CD4-positive, alpha-beta T cell treated with Interleukin-6 at 100 ng/mL for 8 hours (primary cell): ENCODE data around the gene UFSP1.

Experiments
- DNase-seq: peaks from one replicate; pipeline ENCODE4 v3.0.0-alpha.2; 2020; ENCODE audit warnings: mixed read lengths, low spot score

UFSP1 gene

GRCh38 chr7:100895956-100896731, 6.6 kb upstream of the UFSP1 start:
- no peak for DNase-seq

GRCh38 chr7:100895701-100895955, 6.1 kb upstream of the UFSP1 start, which contains the start of gene ACHE:
Gene ACHE (minus strand): TSS chr7:100895888. CDS start chr7:100894232, 1,656 bp downstream.
- no peak for DNase-seq

GRCh38 chr7:100894860-100895700, 5.6 kb upstream of the UFSP1 start:
- DNase-seq, result peak; percentile 26

DNA sequence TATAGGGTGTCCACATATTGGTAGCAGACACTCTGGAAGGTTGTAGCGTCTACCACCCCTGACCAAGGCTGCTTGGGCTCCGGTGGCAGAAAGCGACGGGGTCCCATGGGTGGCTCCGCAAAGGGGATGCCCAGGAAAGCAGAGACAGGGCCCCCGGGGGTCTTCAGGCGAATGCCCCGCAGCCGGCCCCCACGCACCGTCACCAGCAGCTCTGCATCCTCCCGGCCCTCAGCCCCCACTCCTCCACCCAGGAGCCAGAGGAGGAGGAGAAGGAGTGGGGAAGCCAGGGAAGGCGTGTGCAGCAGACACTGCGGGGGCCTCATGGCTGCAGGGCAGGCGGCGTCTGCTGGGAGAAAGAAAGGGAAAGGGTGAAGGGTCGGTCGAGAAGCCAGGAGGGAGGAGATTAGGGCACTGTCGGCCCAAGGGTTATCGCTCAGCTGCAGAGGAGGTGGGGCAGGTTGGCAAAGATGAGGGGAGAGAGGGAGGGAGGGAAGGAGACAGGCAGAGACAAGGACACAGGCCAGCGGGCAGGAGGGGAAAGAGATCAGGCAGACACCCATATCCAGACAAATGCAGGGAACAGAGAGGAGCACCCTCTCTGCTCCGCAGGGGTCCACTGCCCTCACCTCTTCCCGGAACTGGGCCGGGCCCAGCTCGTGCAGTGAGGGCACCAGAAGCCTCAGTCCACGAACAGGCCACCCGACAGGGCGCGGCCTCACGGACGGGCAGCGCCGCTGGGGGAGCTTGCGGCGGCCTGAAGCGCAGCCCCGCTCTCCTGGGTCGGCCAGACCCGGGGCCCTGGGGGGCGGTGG, 4.6 kb upstream of the UFSP1 start:
- no peak for DNase-seq

DNA sequence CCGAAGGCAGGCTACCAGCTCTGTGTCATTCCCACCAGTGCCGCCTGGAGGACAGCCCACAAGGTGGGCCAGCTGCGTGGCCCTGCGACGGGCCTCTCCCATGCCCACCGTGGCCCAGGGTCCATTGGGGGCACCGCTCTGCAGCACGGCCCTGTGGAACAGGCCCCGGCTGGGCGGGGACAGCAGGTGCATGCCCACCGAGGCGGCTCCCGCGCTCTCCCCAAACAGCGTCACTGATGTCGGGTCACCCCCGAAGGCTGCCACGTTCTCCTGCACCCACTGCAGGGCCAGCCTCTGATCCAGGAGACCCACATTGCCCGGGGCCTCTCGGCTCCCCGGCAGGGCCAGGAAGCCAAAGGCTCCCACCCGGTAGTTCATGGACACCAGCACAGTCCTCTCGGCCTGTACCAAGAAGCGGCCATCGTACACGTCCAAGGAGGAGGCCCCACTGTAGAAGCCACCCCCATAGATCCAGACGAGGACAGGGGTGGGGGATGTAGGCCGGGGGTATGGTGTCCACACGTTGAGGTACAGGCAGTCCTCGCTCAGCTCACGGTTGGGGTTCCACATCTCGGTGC, 3.9 kb upstream of the UFSP1 start:
- no peak for DNase-seq

DNA sequence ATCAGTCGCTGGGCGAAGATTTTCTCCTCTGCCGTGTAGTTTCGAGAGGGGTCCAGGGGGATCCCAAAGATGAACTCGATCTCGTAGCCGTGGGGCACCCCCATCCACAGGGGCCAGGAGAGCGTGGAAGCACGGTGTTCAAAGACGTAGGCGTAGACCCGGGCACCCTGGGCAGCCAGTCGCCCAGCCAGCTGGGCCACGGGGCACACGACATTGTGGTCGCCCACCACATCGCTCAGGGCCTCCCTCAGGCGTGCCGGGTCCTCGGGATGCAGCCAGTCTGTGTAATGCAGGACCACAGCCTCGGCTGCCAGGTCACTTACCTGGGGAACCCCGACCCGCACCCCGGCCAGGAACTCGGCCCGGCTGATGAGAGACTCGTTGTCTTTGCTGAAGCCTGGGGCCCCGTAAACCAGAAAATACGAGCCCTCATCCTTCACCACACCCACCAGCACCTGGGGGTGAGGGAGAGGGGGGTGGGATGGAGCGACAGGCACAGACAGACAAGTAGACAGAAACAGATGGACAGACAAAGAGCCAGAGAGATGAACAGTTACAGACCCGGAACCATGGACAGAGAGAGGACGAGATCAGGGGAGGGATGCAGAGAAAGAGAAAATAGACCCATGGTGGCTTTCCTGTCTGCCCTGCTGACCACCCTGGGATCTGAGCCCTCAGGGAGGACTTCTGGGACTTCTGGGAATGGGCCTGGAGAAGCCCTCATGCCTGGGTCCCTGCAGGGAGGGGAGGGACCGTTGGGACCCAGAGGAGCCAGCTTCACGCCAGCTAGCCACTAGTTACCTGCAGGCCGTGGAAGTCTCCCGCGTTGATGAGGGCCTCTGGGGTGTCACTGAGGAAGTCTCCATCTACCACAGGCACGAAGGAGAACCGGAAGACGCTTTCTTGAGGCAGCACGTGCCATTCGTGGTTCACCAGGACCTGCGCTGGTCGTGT, 3.1 kb upstream of the UFSP1 start:
- no peak for DNase-seq

DNA sequence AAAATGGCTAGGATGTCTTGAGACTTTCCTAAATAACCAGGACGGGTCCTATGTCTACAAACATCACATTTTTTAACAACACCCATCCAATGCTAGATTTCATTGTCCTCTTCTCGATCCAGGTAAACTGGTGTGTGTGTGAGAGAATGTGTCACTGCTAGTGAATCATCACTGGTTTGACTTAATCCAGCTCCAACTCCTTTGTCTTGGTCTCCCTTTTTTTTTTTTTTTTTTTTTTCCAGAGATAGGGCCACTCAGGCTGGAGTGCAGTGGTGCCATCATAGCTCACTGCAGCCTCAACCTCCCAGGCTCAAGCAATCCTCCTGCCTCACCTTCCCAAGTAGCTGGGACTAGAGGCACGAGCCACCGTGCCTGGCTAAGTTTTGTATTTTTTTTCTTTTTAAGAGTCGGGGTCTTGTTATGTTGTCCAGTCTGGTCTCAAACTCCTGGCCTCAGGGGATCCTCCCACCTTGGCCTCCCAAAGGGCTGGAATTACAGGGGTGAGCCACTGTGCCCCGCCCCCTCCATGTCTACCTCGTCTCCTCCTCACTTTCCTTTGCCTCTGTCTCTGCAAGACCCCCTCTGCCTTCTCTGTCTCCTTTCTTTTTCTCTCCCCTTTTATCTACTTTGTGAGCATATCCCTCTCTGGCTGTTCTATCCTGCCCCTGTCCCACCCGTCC, 2.2 kb upstream of the UFSP1 start:
- no peak for DNase-seq

DNA sequence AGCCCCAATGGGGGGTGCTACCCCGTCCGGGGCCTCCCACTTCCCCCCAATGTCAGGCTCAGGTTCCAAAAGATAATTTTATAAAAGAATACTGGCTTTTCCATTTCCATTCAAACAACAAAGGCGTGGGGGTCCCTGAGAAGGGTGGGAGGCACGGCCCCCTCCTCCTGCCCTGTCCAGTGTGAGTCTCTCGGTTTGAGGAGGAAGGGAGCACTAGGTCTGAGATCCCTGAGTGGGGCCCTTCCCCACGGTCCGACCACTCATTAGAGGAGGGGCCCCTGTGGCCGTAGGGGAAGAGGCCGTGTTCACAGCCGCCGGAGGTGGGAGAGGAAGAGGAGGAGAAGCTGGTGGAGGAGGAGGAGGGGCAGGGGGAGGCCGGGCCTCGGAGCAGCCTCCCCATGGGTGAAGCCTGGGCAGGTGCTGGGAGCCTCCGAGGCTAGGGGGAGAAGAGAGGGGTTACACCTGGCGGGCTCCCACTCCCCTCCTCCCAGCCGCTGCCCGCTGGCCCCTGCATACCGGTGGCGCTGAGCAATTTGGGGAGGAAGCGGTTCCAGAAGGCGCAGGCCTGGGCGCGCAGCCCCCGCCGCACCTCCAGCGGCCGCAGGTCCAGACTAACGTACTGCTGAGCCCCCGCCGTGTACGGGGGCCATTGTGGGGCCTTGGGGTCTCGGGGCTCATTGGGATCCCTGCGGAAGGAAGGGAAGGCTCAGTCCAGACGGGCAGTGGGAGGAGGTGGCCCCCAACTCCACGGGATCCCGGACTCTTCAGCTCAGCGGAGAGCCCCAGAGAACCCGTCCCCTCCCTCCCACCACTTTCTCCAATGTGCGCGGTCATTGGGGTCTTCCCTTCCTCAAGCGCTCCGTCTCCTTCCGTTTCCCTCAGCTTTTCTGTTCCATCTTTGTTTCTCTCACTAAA, 1.4 kb upstream of the UFSP1 start:
- no peak for DNase-seq

DNA sequence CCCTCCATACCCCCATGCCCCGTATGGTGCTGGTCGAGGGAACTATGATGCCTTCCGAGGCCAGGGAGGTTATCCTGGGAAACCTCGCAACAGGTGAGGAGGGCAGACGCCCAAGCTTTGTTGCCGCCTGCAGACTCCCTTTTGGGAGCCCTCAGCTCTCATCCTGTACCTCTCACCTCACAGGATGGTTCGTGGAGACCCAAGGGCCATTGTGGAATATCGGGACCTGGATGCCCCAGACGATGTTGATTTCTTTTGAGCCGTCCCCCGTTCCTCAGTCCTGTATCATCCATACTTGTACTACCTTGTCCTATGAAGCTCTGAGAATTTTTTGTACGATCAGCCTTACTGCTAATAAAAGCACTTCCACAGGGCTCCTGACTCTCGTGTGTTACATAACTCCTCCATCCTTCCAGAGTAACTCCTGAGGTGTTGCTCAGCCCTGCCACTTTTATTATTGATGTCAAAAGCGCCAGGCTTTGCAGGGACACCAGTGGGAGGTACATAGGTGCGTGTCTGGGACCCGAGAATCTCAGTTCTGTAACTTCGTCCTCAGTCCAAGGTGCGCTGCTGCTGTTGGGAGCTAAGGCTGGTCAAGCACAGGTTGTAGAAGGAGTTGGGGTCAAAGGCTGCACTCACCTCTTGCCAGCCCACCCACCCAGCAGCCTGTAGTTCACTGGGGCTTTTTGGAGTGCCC, 1.1 kb downstream of the UFSP1 start:
- DNase-seq, result no peak

DNA sequence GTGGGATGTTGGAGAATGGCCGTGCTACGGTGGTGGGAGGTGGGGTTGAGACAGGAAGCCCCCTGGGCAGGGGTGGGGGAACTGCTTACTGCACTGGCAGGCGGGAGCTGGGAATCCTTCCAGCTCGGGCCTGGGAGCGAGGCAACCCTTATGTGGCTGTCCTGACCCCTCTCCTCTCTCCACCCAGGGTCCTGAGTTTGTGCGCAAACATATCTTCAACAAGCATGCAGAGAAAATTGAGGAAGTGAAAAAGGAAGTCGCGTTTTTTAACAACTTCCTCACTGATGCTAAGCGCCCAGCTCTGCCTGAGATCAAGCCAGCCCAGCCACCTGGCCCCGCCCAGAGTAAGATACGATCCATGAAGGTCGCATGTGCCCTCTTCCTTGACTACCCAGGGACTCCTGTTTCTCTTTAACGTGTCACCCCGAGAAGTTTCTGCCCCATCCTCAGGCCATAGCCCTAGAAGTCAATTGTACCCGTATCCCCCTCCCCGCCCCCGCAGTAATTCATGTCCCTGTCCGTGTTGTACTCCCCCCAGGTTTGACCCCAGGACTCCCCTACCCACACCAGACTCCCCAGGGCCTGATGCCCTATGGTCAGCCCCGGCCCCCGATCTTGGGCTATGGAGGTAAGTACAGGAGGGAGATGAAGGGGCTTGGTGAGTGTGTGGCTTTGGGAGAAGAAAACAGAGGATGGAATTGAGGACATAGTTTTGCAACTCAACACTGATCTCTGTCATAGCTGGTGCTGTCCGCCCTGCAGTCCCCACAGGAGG, 1.8 kb downstream of the UFSP1 start:
- DNase-seq, result peak; percentile 63

GRCh38 chr7:100886936-100887515, 2.5 kb downstream of the UFSP1 start:
- DNase-seq, result no peak

GRCh38 chr7:100886142-100886935, 3.2 kb downstream of the UFSP1 start:
- DNase-seq, result no peak

- no peak for DNase-seq
Observed at GRCh38 chr7:100885440-100886141, 3.9 kb downstream of the UFSP1 start.

- DNase-seq, result peak; percentile 42
Observed at GRCh38 chr7:100884736-100885439, 4.6 kb downstream of the UFSP1 start.

DNA sequence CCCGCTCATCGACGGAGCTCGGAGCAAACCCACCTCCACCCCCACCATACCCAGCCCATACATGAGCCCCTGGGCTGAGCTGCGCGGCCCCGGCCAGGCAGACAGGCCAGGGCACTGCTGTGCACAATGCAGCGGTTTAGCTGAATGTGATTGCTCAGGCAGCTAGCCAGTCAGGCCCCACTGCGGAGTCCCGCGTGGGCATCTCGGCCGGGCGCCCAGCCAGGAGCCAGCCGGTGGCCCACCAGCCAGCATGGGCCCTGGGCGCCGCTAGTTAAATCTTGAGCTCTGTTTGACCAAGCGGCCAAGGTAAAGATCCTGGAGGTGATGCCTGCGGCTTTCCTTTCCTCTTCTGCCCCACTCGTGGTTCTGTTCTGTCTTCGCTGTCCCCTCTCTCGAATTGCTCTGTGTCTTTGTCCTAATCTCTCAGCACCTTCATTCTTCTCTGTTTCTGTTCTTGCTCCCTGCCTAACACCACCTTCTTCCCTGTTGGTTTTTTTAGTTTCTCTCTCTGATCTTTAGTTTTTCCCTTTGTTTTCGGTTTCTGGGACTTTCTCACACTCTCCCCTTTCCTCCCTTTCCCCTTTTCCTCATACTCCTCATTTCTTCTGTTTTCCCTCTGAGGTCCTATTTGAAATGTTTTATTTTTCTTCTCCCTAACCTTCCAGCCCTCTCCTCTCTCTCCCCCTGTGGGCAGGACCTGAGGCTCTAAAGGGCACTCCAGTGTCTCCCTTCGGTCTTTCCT, 6.6 kb downstream of the UFSP1 start:
- no peak for DNase-seq
